ENCODE data around the gene SPTBN5. TPM values are rescaled to one million over a fixed set of nuclear protein-coding genes. Genes with fewer than 3 reads are reported as not detected.

The SPTBN5 gene
- total RNA-seq, 1 donor from 2014 or later: 1.9 TPM

DNA sequence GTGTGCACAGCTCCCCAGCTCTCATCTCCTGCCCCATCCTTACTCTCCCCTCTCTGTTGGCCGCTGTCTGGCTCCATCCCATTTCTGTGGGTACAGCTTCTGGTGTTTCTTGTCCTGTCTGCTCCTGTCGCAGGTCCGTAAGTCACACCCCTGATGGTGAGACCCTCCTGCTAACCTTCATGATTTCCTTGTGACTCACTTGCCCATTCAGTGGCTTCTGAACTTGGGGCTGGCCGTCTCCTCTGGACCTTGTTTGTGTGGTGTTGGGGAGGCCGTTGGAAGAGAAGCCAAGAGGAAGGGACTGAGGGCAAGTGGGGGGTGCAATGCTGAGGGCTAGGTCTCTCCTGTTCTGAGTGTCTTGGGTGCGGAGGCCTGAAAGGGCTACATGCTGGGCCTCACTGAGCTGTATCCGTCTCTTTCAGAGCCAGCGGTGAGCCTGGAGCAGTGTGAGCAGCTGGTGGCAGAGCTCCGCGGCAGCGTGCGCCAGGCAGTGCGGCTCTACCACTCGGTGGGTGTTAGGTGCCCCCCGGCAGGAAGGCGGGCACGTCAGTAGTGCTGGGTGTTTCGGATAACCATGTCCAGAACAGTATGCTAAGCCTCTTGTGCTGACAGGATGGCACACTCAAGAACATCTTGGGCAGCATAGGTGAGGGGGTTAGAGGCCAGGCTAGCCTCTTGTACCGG is 69.6 kb downstream of the SPTBN5 start:
- Mint-ChIP-seq H3K27me3 (ENCODE audit: insufficient read depth) (no peaks in the 10 kb centered on the region), H3K36me3 (ENCODE audit: low read depth) (peaks cover 16% of the 10 kb centered on the region), H3K4me3 (no peak overlapping the region), H3K9me3 (no peaks in the 10 kb centered on the region), H3K4me1 (ENCODE audit: low read depth) (peaks cover 9% of the 10 kb centered on the region), H3K27ac (no peak overlapping the region)
- DNase-seq (ENCODE audit: low spot score): no peak
- intact Hi-C loops (cut with micrococcal nuclease): loop anchor here (5.0 kb wide), 1 partner anchor 1202 kb away; no protein-coding TSS in a partner anchor

DNA sequence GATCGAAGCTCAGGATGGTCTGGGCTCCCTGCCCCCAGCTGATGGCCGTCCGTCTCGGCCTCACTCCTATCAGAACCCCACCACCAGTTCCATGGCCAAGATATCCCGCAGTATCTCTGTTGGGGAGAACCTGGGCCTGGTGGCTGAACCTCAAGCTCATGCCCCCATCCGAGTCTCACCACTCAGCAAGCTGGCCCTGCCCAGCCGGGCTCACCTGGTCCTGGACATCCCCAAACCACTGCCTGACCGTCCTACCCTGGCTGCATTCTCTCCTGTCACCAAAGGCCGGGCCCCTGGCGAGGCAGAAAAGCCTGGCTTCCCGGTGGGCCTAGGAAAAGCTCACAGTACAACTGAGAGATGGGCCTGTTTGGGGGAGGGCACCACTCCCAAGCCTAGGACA is 70.4 kb downstream of the SPTBN5 start:
- Mint-ChIP-seq H3K4me1 (ENCODE audit: low read depth) (peaks cover 3% of the 10 kb centered on the region), H3K27ac (no peak overlapping the region), H3K36me3 (ENCODE audit: low read depth) (peaks cover 15% of the 10 kb centered on the region), H3K27me3 (ENCODE audit: insufficient read depth) (no peaks in the 10 kb centered on the region), H3K4me3 (no peak overlapping the region), H3K9me3 (no peaks in the 10 kb centered on the region)
- no peak for DNase-seq (ENCODE audit: low spot score)
- intact Hi-C loops (cut with micrococcal nuclease): loop anchor here (5.0 kb wide), 1 partner anchor 1201 kb away; no protein-coding TSS in a partner anchor

DNA sequence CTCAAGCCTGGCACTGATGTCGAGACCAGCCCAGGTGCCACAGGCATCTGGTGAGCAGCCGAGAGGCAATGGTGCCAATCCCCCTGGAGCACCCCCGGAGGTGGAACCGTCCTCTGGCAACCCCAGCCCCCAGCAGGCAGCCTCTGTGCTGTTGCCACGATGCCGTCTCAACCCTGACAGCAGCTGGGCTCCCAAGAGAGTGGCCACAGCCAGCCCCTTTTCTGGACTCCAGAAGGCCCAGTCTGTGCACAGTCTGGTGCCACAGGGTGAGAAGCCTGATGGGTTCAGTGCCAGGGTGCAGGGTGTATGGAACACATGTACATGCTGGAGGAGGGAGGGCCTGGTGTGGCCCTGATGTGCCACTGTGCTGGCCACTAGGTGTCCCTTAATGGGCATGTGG is 70.9 kb downstream of the SPTBN5 start:
- Mint-ChIP-seq H3K36me3 (ENCODE audit: low read depth) (peaks cover 15% of the 10 kb centered on the region), H3K27ac (no peak overlapping the region), H3K4me3 (no peak overlapping the region), H3K9me3 (no peaks in the 10 kb centered on the region), H3K4me1 (ENCODE audit: low read depth) (no peaks in the 10 kb centered on the region), H3K27me3 (ENCODE audit: insufficient read depth) (no peaks in the 10 kb centered on the region)
- intact Hi-C loops (cut with micrococcal nuclease): loop anchor here (5.0 kb wide), 1 partner anchor 1201 kb away; no protein-coding TSS in a partner anchor
- no peak for DNase-seq (ENCODE audit: low spot score)

DNA sequence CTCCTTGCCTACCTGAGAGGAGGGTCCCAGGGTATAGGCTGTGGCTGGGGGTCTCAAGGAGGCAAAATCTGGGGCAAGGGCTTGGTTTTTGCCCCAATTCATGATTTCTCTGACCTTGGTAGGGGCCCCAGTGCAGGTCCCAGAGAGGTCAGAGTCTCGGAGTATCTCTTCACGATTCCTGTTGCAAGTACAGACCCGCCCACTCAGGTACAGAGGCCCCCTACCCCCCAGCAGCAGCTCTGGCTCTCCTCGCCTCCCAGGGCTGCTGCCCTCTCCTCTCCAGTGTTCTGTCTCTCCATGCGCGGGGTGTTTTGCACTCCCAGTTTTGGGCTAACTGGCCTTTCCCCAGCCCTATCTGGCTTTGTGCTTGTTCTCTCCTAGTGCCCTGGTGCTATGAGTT is 71.4 kb downstream of the SPTBN5 start:
- intact Hi-C loops (cut with micrococcal nuclease): loop anchor here (5.0 kb wide), 1 partner anchor 1200 kb away; no protein-coding TSS in a partner anchor
- no peak overlapping the region for H3K4me3 Mint-ChIP-seq
- no peaks in the 10 kb centered on the region for H3K9me3 Mint-ChIP-seq
- peaks cover 17% of the 10 kb centered on the region for H3K36me3 Mint-ChIP-seq (ENCODE audit: low read depth)
- H3K27me3 Mint-ChIP-seq (ENCODE audit: insufficient read depth): no peaks in the 10 kb centered on the region
- no peaks in the 10 kb centered on the region for H3K4me1 Mint-ChIP-seq (ENCODE audit: low read depth)
- DNase-seq (ENCODE audit: low spot score): no peak
- H3K27ac Mint-ChIP-seq: no peak overlapping the region

GRCh38 chr15:41821831-41822230 is 72.0 kb downstream of the SPTBN5 start:
- Mint-ChIP-seq H3K36me3 (ENCODE audit: low read depth) (peaks cover 17% of the 10 kb centered on the region), H3K4me1 (ENCODE audit: low read depth) (no peaks in the 10 kb centered on the region), H3K27ac (no peak overlapping the region), H3K9me3 (no peaks in the 10 kb centered on the region), H3K4me3 (no peak overlapping the region), H3K27me3 (ENCODE audit: insufficient read depth) (no peaks in the 10 kb centered on the region)
- intact Hi-C loops (cut with micrococcal nuclease): loop anchor here (5.0 kb wide), 1 partner anchor 1200 kb away; no protein-coding TSS in a partner anchor
- DNase-seq (ENCODE audit: low spot score): no peak

DNA sequence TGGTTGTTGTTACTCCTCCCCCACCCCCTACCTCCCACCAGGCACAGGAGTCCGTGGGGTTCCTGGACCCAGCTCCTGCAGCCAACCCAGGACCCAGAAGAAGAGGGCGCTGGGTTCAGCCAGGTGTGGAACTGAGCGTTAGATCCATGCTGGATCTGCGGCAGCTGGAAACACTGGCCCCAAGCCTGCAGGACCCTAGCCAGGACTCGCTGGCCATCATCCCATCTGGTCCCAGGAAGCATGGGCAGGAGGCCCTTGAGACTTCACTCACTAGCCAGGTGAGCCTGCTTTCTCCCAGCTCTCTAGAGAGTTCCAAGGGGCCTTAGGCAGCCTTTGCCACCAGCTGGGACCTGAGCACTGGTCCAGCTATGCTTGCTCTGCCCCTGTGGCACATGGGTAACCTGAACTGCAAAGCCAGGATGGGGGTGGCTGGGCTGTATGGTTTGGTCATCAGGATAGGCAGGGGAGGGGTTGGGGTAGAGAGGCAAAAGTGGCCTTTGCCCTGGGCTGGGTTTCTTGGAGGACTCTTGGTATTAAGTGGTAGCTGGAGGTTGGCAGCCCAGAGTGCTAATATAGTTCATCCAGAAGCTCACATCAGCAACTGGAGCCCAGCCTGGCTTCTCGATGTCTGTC is 72.9 kb downstream of the SPTBN5 start:
- H3K27me3 Mint-ChIP-seq (ENCODE audit: insufficient read depth): no peaks in the 10 kb centered on the region

GRCh38 chr15:41819455-41820050 is 74.3 kb downstream of the SPTBN5 start:
- Mint-ChIP-seq H3K4me1 (ENCODE audit: low read depth) (no peaks in the 10 kb centered on the region), H3K9me3 (no peaks in the 10 kb centered on the region), H3K36me3 (ENCODE audit: low read depth) (peaks cover 23% of the 10 kb centered on the region), H3K27ac (no peak overlapping the region), H3K27me3 (ENCODE audit: insufficient read depth) (no peaks in the 10 kb centered on the region), H3K4me3 (no peak overlapping the region)
- intact Hi-C loops (cut with micrococcal nuclease): loop anchor here (5.0 kb wide), 1 partner anchor 1197 kb away; no protein-coding TSS in a partner anchor
- DNase-seq (ENCODE audit: low spot score): no peak

More for the DNA sequence above, 72.9 kb downstream of the SPTBN5 start:
- intact Hi-C loops (cut with micrococcal nuclease): loop anchor here (5.0 kb wide), 1 partner anchor 1199 kb away; no protein-coding TSS in a partner anchor
- Mint-ChIP-seq H3K4me1 (ENCODE audit: low read depth) (no peaks in the 10 kb centered on the region), H3K36me3 (ENCODE audit: low read depth) (peaks cover 21% of the 10 kb centered on the region), H3K9me3 (no peaks in the 10 kb centered on the region), H3K27ac (no peak overlapping the region), H3K4me3 (no peak overlapping the region)
- no peak for DNase-seq (ENCODE audit: low spot score)

GRCh38 chr15:41817781-41818180 is 76.1 kb downstream of the SPTBN5 start:
- Mint-ChIP-seq H3K27me3 (ENCODE audit: insufficient read depth) (no peaks in the 10 kb centered on the region), H3K4me1 (ENCODE audit: low read depth) (no peaks in the 10 kb centered on the region), H3K27ac (no peak overlapping the region), H3K36me3 (ENCODE audit: low read depth) (peaks cover 17% of the 10 kb centered on the region), H3K4me3 (no peak overlapping the region), H3K9me3 (no peaks in the 10 kb centered on the region)
- intact Hi-C loops (cut with micrococcal nuclease): no loop called here
- no peak for DNase-seq (ENCODE audit: low spot score)

- intact Hi-C loops (cut with micrococcal nuclease): no loop called here
- no peaks in the 10 kb centered on the region for H3K9me3 Mint-ChIP-seq
- no peak overlapping the region for H3K27ac Mint-ChIP-seq
These were observed 76.5 kb downstream of the SPTBN5 start for GRCh38 chr15:41817327-41817726.

DNA sequence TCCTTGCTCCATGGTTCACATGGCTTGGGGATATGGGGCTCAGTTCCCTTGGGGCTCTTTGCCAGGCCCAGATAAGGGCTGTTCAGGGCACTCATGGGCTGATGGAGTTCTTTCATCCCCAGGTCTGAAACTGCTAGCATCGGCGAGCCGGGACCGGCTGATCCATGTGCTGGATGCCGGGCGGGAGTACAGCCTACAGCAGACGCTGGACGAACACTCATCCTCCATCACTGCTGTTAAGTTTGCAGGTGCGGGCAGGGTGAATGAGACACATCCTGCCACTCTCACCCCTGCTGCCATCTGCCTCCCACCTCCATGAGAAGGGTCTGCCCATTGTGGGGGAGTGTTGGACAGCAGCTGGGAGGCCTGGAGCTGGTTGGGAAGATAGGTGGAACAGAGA is 77.1 kb downstream of the SPTBN5 start:
- no peaks in the 10 kb centered on the region for H3K27me3 Mint-ChIP-seq (ENCODE audit: insufficient read depth)
- no peaks in the 10 kb centered on the region for H3K9me3 Mint-ChIP-seq
- DNase-seq (ENCODE audit: low spot score): no peak
- peaks cover 17% of the 10 kb centered on the region for H3K36me3 Mint-ChIP-seq (ENCODE audit: low read depth)
- H3K4me3 Mint-ChIP-seq: no peak overlapping the region
- H3K4me1 Mint-ChIP-seq (ENCODE audit: low read depth): peaks cover 4% of the 10 kb centered on the region
- no peak overlapping the region for H3K27ac Mint-ChIP-seq
- intact Hi-C loops (cut with micrococcal nuclease): no loop called here

More at GRCh38 chr15:41817327-41817726, 76.5 kb downstream of the SPTBN5 start:
- Mint-ChIP-seq H3K4me3 (no peak overlapping the region), H3K27me3 (ENCODE audit: insufficient read depth) (no peaks in the 10 kb centered on the region), H3K4me1 (ENCODE audit: low read depth) (no peaks in the 10 kb centered on the region), H3K36me3 (ENCODE audit: low read depth) (peaks cover 17% of the 10 kb centered on the region)
- no peak for DNase-seq (ENCODE audit: low spot score)

DNA sequence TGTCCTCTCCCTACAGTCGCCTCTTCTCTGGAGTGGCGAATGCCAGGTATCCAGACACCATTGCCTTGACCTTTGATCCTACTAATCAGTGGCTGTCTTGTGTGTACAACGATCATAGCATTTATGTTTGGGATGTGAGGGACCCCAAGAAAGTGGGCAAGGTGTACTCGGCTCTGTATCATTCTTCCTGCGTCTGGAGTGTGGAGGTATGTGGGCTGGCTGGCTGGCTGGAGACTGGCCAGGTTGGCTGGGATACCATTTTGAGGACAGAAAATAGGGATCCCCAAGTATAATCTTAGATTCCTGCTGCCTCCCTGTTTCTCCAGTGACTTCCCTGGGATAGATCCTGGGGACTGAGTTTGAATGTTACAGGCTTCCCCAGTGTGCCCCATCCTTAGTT is 79.3 kb downstream of the SPTBN5 start:
- Mint-ChIP-seq H3K36me3 (ENCODE audit: low read depth) (peaks cover 13% of the 10 kb centered on the region), H3K27me3 (ENCODE audit: insufficient read depth) (no peaks in the 10 kb centered on the region), H3K27ac (no peak overlapping the region), H3K4me3 (no peak overlapping the region), H3K4me1 (ENCODE audit: low read depth) (peaks cover 24% of the 10 kb centered on the region), H3K9me3 (no peaks in the 10 kb centered on the region)
- intact Hi-C loops (cut with micrococcal nuclease): loop anchor here (5.0 kb wide), 1 partner anchor 272 kb away; the partner anchor contains the start of gene RPAP1
- DNase-seq (ENCODE audit: low spot score): no peak

- H3K4me3 Mint-ChIP-seq: no peak overlapping the region
- H3K9me3 Mint-ChIP-seq: no peaks in the 10 kb centered on the region
- H3K4me1 Mint-ChIP-seq (ENCODE audit: low read depth): peaks cover 24% of the 10 kb centered on the region
- H3K27ac Mint-ChIP-seq: no peak overlapping the region
- peaks cover 10% of the 10 kb centered on the region for H3K36me3 Mint-ChIP-seq (ENCODE audit: low read depth)
- intact Hi-C loops (cut with micrococcal nuclease): loop anchor here (5.0 kb wide), 1 partner anchor 271 kb away; the partner anchor contains the start of gene RPAP1
- no peak for DNase-seq (ENCODE audit: low spot score)
- H3K27me3 Mint-ChIP-seq (ENCODE audit: insufficient read depth): no peaks in the 10 kb centered on the region
These were observed 80.4 kb downstream of the SPTBN5 start for GRCh38 chr15:41813426-41813825.

All from activated T-helper 1 cell treated with anti-CD3 and anti-CD28 coated beads, Interleukin-12 subunit alpha, Interleukin-12 subunit beta, Interleukin-2, Interleukin-4 antibody, amounts not matched to agents 30 ng/mL and 10 ng/mL and 1 ng/mL, durations not matched to agents 14 hours and 24 hours and 36 hours (primary cell).